ENCODE data around the gene DLX5.
A peak's percentile ranks its signal among the peaks of the same experiment; 100 is the strongest.

DLX5 gene

DNA sequence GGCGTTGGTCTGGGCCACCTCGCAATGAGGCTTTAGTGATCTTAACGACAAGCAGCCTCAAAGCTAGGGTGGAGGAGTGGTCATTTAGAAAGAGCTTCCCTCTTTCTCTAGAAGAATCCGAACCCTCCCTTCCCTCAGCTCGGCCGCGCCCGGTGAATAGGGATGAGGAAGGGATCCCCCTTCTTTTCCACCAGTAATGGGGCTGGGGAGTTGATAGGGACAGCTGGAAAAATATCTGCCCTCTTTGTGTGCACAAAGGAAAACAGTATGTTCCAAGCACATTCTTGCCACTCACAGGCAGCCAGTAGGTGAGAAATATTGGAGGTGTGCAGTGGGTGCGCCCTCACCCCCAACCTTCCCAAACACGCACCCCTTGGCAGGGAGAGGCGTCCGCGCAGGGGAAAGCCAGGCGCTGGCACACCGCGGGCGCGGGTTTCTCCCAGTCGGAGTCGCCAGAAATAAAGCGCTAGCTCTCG is 6.5 kb downstream of the DLX5 start:
- no peak for DNase-seq

DNA sequence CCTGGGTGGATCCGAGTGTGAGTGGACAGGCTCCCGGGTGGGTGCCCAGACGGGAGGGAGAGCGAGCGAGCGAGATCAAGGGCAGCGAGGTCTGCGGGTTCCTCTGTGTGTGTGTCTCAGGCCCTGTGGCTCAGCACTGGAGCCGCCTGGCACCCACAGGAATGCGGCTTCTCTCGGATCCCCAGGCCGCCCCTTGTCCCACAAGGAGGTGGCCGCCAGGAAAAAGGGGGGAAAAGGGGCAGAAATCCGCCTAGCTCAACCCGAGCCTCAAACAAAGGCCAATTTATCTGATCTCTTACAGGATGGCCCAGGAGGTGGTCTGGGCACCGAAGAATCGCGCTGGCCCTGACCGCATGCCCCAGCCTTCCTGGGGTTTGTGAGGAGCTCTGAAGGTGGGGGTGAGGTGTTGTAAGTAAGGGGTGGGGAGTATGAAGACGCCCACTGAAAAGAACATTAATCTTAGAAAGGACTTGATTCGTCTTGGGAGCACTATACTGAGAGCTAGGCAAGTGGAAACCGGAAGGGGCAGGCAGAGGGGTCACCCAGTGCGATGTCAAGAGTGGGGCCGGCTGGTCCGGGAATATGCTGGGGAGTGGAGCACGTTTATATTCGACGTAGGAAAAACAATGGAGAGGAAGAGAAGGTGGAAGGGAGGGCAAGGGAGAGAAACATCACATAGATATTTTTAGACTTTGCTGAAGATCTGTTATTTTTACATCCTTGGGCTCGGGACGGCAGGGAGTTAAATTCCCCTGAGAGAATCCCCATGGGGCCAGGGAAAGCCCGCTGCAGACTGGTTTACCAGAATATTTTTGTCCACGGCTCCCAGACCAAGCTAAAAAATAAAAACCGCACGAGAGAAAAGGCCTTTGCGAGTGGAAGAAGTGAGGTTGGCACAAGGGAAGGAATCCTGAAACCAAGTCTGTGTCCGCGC is 7.2 kb downstream of the DLX5 start:
- DNase-seq: no peak

DNA sequence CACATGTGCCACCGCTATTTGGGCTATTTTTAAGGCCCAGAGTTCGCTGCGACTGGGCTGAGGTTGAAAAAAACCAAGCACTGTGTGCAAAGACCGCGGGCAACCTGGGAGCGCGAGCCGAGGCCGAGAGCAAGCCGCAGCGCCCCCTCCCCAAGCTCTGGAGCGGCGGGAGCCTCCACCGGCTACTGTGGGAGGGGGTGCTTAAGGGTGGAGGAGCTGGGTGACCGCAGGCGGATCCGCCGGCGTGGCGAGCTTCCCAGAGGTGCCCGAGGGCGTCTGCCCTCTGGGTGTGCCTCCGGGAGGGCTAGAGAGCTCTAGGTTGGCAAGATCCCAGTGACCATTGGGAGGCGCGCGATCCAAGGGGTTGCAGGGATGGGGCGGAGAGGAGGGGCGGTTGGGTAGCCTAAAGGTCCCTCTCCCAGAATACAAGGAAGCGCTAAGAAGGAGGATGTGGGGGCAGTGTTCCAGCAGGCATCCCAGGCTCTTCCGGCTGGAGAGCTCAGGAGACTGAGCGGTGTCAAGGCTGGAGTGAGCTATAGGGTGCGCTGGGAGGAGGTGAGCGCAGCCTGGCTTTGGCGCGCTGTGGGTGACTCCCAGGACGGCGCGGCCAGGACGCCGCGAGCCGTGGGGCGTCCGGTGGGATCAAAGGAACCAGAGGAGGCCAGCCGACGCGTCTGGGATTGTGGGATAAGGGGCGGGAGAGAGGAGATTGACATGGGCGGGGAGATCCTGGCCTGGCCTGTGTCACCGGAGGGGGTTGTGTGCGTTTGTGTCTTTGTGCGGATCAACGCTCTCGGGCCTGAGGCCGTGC is 8.0 kb downstream of the DLX5 start:
- no peak for DNase-seq

DNA sequence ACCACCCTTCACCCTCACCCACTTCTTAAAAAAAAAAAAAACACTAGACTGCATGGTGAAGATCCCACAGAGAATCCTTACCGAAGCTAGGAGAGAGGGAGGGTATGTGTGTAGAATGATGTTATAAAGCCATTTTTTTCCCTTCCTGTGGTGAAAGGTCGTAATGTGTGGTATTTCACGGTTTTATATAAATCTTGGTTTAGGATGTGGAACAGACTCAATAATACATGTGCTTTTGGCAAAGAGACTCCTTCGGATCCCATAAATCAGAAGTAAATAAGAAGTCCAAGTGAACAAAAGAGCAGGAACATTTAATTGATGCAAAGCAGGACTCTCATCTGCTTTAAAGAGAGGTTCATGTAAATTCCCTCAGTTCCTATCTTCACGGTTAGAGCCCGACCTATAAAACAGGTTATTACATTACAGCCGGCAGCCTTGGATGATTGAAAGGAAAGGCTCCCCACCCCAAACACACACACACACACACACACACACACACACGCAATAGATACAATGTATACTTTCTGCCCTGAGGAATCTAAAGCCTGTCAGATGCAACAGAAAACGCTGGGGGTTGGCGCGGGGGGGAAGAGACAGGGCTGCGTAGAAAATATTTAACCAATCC is 8.8 kb downstream of the DLX5 start:
- no peak for DNase-seq

DNA sequence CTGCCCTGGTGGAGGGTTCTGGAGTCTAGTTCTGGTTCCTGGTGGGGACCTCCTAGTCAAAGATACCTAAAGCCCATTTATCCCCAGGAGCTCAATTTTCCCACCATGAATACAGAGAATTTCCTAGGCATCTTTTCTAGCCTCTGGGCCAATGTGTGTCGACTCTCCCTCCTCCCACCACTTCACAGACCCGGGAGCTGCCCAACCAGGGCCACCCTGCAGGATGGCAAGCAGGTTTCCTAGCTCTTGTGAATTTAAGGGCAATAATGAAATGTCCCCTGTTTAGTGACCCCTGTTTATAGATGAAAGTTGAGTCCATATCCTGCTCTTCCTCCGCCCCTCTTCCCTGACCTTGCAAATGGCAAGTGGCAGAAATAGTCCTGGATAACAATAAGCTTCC is 9.4 kb downstream of the DLX5 start:
- no peak for DNase-seq

DNA sequence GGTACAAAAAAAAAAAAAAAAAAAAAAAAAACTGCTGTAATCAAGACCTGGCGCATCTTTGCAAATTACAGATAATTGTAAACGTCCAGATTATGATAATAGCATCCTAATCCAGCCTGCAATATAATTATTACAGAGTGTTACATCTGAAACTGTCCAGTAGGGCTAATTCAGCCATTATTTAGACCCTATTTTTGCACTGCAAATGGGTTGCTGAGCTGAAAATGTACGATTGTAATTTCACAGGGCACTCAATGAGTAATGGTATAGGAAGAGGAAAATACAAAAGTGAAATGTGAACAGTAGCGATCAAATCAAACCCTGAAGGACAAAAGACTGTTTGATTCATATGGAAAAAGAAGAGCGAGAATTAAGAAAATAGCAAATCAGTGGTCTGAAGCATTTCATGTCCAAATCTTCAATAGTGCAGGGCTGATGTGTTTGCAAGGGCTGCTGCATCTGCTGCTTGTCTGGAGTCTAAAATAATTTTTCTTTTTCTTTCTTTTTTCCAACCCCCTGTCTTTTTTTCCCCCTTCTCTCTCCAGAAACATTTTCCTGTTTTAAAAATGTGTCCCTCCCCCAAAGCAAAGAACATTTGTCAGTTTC is 10.4 kb downstream of the DLX5 start:
- DNase-seq: no peak

DNA sequence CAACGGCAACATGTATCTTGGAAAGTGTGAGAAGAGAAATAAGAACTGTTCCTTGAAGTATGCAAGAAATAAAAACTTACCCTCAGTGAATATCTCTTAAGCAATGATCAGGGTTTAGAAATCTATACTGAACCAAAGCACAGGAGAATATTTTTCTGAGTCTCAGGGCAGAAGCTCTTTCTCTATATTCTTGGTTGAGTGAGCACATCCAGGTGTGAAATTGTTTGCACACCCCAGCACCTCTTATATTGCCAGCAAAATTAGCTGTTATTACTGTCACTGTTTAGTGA is 10.8 kb downstream of the DLX5 start:
- DNase-seq: no peak

DNA sequence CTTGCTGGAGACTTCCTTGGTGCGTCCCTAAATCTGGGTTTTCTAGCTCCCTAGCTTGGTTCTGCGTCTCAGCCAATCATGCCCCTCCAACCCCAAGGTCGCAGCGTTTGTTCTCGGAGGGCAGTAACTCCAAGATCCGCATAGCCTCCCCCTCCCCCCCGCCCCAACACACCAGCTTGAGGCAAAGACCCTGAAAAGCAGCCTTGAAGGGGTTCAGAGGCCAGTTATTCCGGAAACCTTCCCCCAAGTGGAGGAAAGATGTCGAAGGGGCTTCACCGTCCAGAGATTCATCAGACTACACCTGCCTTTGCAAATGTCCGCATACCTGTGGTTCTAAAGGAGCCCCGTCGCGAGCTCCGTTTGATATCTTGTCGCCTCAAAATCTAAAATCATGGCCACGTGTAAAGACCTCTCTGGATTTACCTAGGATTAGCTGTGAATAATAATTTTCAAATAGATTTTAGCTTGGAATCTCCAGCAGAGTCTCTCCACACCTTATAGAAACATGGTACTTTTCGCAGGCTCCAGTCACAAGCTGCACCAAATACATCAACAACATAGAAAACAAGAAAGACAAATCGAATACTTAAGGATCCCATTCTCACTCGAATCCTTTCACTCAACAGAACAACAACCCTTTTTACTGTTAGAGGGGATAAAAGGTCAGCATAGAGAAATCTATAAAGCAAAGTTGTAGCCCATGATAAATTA is 11.3 kb downstream of the DLX5 start:
- no peak for DNase-seq

DNA sequence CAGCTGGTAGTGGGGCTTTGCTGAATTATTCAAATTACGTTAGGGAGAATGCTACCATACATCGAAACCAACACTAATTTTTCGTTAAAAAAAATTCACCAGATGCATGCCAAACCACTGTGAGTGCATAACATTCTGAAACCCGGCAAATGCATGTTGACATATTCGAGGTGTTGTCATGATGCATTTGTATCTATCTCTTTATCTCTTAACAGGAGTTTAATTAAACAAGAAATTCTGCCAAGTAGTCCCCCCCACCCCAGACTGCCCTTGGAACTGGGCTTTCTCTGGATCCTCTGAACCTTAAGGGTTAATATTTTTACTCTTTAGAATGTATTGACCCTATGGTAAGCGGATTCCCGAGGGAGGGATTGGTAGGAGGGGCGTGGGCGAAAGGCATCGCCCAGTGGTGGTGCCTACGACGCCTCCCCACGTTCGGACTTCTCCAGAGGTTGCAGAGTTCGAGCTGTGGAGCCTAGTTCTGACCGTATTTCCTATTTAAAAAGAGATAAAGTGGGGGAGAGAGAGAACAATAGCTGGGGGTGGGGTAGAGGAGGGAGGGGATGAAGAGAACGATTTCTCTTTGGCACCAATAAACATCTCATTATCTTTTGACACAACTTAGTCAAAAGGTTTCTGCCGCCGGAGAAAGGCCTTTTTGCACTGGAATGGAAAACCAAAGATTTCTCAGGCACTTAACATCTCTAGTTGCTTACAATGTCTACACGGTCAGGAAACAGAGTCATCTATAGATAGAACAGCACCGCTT is 12.1 kb downstream of the DLX5 start:
- no peak for DNase-seq

DNA sequence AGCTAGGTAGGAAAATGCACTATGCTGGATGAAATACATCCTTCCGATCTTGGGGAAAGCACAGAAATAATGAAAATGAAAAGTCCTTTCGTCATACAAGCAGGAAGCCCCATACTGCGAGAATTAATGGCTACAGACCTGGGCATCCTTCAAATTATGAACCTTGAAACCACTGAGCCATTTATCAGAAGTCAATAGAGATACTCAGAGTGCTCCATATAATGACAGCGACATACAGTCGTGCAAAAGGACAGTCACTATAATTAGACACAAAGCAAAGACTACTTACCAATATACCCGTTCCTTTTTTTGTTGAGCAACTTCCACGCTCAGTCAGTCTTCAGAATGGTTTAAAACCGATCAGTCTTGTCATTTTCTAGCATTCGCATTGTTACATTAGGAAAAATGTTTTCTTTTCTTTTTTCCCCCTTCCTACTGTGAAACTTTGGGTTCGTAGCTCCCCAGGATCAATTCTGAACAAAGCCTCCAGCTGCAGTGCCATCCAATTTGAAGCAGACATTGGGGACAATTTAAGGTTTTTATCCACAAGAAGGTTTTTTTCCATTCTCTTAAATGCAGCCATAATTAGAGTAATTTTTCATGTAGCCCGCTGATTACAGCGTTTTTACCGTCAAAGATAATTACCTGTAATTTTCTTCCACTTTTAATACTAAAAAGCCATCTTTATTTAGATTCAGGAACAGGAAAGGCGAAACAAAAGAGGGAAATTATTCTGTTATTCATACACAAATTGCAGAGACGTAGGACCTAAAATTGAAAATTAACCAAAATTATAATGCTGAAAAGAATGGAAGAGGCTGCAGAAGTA is 12.9 kb downstream of the DLX5 start:
- DNase-seq: no peak

DNA sequence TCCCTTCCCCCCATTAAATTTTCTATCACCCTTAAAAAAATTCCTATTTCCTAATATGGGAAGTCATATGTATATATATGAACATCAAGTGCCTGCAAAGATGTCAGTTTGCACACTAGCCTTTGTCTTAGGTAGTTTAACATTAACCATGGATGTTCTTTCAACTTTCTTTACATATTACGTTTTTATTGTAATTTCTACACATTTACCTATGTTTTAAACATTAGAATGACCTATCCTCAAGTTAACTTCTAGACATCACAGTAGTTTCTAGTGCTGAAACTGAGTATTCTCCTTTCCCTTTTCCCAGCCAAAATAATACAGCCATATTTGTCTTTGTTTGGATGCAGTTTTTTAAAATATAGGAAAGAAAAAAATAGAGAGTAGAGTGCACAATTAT is 13.5 kb downstream of the DLX5 start:
- DNase-seq: no peak

DNA sequence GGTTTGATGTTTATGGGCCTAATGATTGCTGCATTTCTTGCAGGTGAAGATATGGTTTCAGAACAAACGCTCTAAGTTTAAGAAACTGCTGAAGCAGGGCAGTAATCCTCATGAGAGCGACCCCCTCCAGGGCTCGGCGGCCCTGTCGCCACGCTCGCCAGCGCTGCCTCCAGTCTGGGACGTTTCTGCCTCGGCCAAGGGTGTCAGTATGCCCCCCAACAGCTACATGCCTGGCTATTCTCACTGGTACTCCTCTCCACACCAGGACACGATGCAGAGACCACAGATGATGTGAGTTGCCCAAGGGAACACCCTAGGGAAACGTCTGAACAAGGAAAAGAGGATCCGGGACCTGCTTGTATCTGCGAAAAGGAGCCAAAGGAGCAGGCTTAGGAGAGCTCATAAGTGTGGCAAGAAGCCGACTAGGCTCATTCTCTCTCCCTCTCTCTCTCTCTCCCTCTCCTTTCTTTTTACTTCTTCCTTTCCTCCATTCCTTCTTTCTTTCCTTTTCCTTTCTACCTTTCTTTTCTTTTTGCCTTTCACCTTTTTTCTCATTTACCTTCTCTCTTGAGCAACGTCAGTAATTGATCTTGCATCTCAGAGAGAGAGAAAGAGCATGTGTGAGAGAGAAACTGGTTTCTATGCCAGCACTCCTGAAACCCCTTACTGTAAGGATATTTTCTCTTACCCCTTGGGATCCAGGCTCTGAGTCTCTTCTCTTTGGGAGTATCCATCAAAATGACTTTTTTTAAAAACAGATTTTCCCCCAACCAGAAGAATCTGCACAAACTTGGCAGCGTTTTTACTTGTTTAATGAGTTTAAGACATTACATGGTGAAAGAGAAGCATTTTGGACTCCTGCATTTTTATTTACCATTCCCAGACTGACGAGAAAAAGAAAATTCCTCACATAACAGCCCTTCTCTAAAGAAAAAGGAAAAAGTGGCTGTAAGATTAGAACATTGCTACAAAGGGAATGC is 14.6 kb downstream of the DLX5 start:
- no peak for DNase-seq

DNA sequence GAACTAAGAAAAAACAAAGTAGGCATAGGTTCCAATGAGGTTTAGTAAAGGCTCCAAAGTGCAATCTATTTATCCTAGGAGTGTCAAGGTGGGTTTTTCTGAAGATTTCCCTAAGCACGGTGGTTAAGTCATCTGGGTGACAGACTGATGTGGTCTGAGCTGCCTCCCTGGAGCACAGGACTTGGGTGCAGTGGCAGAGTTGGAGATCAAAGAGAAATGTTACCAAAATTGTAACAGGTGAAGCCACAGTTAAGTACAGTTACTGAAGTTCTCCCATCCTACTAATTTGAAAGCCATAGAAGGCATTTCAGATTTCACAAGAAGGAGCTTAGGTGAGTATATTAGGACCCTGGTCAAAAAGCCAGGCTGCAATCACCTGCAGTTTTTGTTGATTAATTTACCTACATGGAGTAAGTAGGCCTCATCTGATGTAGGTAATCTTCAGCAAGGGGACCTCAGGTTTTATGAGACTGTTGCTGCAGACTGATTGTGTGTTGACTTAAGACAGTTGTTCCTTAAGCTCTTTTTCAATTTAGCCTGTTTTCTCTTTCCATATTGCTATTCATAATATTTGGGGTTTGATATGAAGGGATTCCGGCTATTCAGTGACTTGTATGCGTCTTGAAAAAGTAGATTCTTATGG is 16.2 kb downstream of the DLX5 start:
- no peak for DNase-seq

DNA sequence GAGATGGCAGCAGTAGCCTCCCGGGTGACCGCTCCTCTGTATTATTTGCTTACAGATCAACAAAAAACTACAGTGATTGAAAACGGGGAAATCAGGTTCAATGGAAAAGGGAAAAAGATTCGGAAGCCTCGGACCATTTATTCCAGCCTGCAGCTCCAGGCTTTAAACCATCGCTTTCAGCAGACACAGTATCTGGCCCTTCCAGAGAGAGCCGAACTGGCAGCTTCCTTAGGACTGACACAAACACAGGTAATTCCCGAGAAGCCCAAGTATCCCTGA is 17.1 kb downstream of the DLX5 start:
- no peak for DNase-seq

DNA sequence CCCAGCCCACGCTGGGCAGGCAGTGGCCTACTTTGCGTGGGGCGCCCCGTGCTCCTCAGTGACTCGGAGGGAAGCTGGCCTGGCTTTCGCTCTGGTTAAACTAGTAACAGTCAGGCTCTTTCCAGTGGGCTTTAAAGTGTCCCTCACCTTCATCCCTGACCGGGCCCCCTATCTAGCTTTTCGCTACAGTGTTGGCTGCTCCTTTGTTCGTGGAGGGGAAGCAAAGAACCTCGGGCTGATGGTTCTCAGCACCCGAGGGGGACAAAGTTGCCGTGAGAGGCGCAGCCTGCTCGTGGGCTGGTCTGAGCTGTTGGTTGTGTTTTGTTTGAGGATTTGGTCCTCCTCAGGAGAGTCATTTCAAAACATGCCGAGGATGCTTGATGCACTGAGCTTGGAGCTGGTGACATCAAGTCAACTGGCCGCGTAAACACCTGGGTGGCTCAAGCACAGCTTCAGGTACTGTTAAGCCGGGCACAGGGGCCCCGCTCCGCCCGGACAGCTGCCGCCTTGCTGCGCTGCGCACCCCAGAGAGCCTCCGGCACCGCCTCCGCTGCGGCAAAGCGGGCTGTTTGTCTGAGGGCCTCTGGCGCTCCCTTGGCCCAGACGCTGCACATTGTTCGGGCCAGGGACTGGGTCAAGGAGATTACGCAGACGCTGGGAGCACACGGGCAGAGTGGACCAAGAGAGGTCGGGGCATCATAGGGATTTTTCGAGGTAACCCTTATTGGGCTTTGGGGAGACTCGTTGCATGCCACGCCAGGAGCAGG is 17.6 kb downstream of the DLX5 start:
- DNase-seq: no peak

DNA sequence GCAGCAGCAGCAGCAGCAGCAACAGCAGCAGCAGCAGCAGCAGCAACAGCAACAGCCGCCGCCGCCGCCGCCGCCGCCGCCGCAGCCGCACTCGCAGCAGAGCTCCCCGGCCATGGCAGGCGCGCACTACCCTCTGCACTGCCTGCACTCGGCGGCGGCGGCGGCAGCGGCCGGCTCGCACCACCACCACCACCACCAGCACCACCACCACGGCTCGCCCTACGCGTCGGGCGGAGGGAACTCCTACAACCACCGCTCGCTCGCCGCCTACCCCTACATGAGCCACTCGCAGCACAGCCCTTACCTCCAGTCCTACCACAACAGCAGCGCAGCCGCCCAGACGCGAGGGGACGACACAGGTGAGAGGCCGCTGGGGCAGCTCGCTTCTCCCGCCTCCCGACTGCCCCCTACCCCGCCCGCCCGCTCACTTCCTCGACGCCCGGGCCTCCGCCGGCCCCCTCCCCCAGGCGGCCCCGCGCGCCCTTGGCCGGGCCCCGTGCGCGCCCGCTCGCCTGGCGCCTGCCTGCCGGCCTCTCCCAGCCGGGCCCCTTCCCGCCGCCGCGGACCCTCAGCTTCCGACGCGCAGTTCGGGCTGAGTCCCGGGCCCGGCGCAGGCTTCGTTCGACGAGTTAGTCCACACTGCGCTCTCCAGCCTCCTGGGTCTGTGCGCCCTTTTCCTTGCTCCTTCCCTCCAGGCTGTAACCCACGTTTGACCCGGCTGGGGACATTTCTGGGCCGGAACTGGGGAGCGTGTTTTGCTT is 18.4 kb downstream of the DLX5 start:
- DNase-seq: peak in 1 of 4 experiments; percentile 7

DNA sequence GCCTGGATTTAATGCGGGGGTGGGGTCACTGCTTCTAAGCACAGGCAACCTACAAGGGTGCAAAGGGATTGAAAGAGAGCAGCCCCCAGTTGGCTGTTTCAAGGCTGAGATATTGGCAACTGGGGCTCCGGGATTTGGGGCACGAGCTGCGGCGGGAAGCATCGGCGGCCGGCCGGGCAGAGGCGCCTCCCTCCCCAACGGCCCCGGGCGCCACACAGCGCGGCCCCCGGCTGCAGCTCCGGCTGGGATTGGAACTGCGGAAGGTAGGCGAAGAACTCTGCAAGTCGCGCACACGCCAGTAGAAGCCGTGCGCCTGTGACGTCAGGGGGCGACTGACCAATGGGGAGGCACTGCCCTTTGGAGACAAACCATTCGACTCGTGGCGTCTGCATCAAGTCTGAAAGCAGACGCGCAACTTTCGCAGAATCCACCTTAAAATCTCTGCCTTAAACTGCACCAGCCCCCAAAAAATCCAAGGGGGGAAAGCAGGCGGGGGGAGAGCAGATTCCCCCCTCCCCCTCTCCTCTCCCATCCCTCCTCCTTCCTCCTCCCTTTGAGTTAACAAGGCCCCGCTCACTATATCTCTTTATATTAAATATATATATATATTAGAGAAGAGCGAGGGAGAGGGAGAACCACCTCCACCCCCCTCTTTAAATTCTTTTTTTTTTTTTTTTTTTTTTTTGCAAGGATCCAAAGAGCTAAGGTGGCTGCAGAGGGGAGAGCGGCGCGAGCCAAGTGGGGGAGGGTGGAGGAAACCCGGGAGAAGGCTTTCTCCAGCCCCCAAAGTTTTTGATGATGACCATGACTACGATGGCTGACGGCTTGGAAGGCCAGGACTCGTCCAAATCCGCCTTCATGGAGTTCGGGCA is 19.2 kb downstream of the DLX5 start, which contains the start of gene DLX6:
TSS of gene DLX6 (plus strand) at position 371 of the 872 bp plus-strand sequence. CDS start at position 796, 425 bp downstream.
- no peak for DNase-seq
